ENCODE data around the gene LCAT.
"Not testable (repeated sequence)": the region's sequence is repeated elsewhere in the genome, so short reads cannot be mapped to it uniquely, and the experiment has no call there.

The LCAT gene

GRCh38 chr16:67946966-67947558, 3.1 kb upstream of the LCAT start:
- DNase-seq (ENCODE audit: low spot score), result no peak

- no peak for DNase-seq (ENCODE audit: low spot score)
Observed at GRCh38 chr16:67946128-67946569, 2.2 kb upstream of the LCAT start.

GRCh38 chr16:67945392-67945933, 1.5 kb upstream of the LCAT start:
- DNase-seq (ENCODE audit: low spot score), result no peak

- no peak for DNase-seq (ENCODE audit: low spot score)
Observed at GRCh38 chr16:67944690-67945391, 921 bp upstream of the LCAT start.

GRCh38 chr16:67943256-67943618, 683 bp downstream of the LCAT start:
- no peak for DNase-seq (ENCODE audit: low spot score)

- no peak for DNase-seq (ENCODE audit: low spot score)
Observed at GRCh38 chr16:67942510-67943255, 1.2 kb downstream of the LCAT start.

- DNase-seq (ENCODE audit: low spot score), result no peak
Observed at GRCh38 chr16:67942200-67942509, 1.8 kb downstream of the LCAT start.

GRCh38 chr16:67941469-67942199, 2.3 kb downstream of the LCAT start:
- DNase-seq (ENCODE audit: low spot score), result no peak

GRCh38 chr16:67940446-67941089, 3.4 kb downstream of the LCAT start:
- no peak for DNase-seq (ENCODE audit: low spot score)

GRCh38 chr16:67939507-67940445, 4.1 kb downstream of the LCAT start:
- no peak for DNase-seq (ENCODE audit: low spot score)

GRCh38 chr16:67937713-67938112, 6.2 kb downstream of the LCAT start:
- not testable (repeated sequence) for DNase-seq (ENCODE audit: low spot score)

GRCh38 chr16:67936880-67937605, 6.9 kb downstream of the LCAT start:
- peak; percentile 83 for DNase-seq (ENCODE audit: low spot score)

GRCh38 chr16:67936124-67936879, 7.6 kb downstream of the LCAT start, which contains the start of gene PSMB10:
Gene PSMB10 (minus strand): TSS chr16:67936850. CDS start chr16:67936749, 101 bp downstream.
- DNase-seq (ENCODE audit: low spot score), result peak; percentile 37

- peak; percentile 98 for DNase-seq (ENCODE audit: low spot score)
Observed at GRCh38 chr16:67935402-67936123, 8.4 kb downstream of the LCAT start.

GRCh38 chr16:67935101-67935401, 8.9 kb downstream of the LCAT start:
- DNase-seq (ENCODE audit: low spot score), result no peak

- DNase-seq (ENCODE audit: low spot score), result no peak
Observed at GRCh38 chr16:67934306-67935100, 9.4 kb downstream of the LCAT start.

- no peak for DNase-seq (ENCODE audit: low spot score)
Observed at GRCh38 chr16:67933805-67934204, 10.1 kb downstream of the LCAT start.

GRCh38 chr16:67932462-67932840, 11.5 kb downstream of the LCAT start:
- no peak for DNase-seq (ENCODE audit: low spot score)
